IPS-15b (cell line): Measurements from ENCODE around the gene SLC15A1.

ENCODE experiments used
- H3K27me3 ChIP-seq: one replicate; pipeline ENCODE4 v1.6.1; 2013; ENCODE audit warnings: low read length; ENCODE audit not compliant: control insufficient read depth, insufficient read depth
- H3K36me3 ChIP-seq: one replicate; pipeline ENCODE4 v1.6.1; 2013; ENCODE audit warnings: low read length; ENCODE audit not compliant: control insufficient read depth, insufficient read depth
- H3K4me1 ChIP-seq: one replicate; pipeline ENCODE4 v1.6.1; 2013; ENCODE audit warnings: mild to moderate bottlenecking, low read length; ENCODE audit not compliant: control insufficient read depth, insufficient read depth
- H3K4me3 ChIP-seq: one replicate; pipeline ENCODE4 v1.5.1; 2013; ENCODE audit warnings: low read depth, low read length
- H3K9ac ChIP-seq: one replicate; pipeline ENCODE4 v1.6.1; 2013; ENCODE audit warnings: low read depth, mild to moderate bottlenecking, low read length
- H3K9me3 ChIP-seq: one replicate; pipeline ENCODE4 v1.6.1; 2013; ENCODE audit warnings: mild to moderate bottlenecking, low read length; ENCODE audit not compliant: control insufficient read depth, insufficient read depth

Gene SLC15A1

DNA sequence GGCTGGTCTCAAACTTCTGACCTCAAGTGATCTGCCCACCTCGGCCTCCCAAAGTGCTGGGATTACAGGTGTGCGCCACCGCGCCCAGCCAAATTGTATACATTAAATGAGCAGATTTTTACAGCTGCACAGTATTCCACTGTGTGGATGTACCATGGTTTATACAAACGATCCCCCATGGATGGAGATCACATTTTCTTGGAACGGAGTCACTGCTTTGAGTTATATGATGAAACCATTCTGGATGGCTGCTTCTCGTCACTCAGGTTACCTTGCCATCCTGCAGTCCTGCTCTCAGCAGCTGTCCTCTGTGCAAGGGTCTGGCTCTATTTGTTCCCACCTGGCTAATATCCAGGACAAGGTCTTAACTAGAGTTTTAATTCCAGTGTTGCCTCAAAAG lies 39.1 kb upstream of the SLC15A1 start:
- no peak overlapping the region for H3K9ac ChIP-seq
- H3K9me3 ChIP-seq = no peaks in the 10 kb centered on the region
- no peaks in the 10 kb centered on the region for H3K36me3 ChIP-seq
- no peak overlapping the region for H3K4me3 ChIP-seq
- H3K27me3 ChIP-seq = no peaks in the 10 kb centered on the region
- H3K4me1 ChIP-seq = no peaks in the 10 kb centered on the region

GRCh38 chr13:98787996-98788395 lies 35.5 kb upstream of the SLC15A1 start:
- Histone ChIP-seq H3K4me3 (no peak overlapping the region), H3K9ac (no peak overlapping the region), H3K4me1 (no peaks in the 10 kb centered on the region), H3K27me3 (no peaks in the 10 kb centered on the region), H3K9me3 (no peaks in the 10 kb centered on the region), H3K36me3 (no peaks in the 10 kb centered on the region)

- no peaks in the 10 kb centered on the region for H3K9me3 ChIP-seq
- no peaks in the 10 kb centered on the region for H3K36me3 ChIP-seq
- no peak overlapping the region for H3K9ac ChIP-seq
- H3K4me3 ChIP-seq = no peak overlapping the region
- H3K4me1 ChIP-seq = no peaks in the 10 kb centered on the region
- H3K27me3 ChIP-seq = no peaks in the 10 kb centered on the region
Observed at GRCh38 chr13:98787173-98787572, 34.7 kb upstream of the SLC15A1 start.

GRCh38 chr13:98786023-98786422 lies 33.6 kb upstream of the SLC15A1 start:
- Histone ChIP-seq H3K4me1 (no peaks in the 10 kb centered on the region), H3K36me3 (no peaks in the 10 kb centered on the region), H3K9me3 (no peaks in the 10 kb centered on the region), H3K9ac (no peak overlapping the region), H3K4me3 (no peak overlapping the region), H3K27me3 (no peaks in the 10 kb centered on the region)

GRCh38 chr13:98785405-98785804 lies 32.9 kb upstream of the SLC15A1 start:
- no peaks in the 10 kb centered on the region for H3K4me1 ChIP-seq
- H3K9me3 ChIP-seq = no peaks in the 10 kb centered on the region
- no peaks in the 10 kb centered on the region for H3K36me3 ChIP-seq
- H3K9ac ChIP-seq = no peak overlapping the region
- no peak overlapping the region for H3K4me3 ChIP-seq
- no peaks in the 10 kb centered on the region for H3K27me3 ChIP-seq

- H3K4me1 ChIP-seq = no peaks in the 10 kb centered on the region
- H3K27me3 ChIP-seq = no peaks in the 10 kb centered on the region
- H3K4me3 ChIP-seq = no peak overlapping the region
- no peak overlapping the region for H3K9ac ChIP-seq
- no peaks in the 10 kb centered on the region for H3K9me3 ChIP-seq
- no peaks in the 10 kb centered on the region for H3K36me3 ChIP-seq
Observed at GRCh38 chr13:98784666-98785065, 32.2 kb upstream of the SLC15A1 start.

- H3K4me1 ChIP-seq = no peaks in the 10 kb centered on the region
- H3K36me3 ChIP-seq = no peaks in the 10 kb centered on the region
- no peak overlapping the region for H3K9ac ChIP-seq
- H3K9me3 ChIP-seq = no peaks in the 10 kb centered on the region
- no peak overlapping the region for H3K4me3 ChIP-seq
- H3K27me3 ChIP-seq = no peaks in the 10 kb centered on the region
Observed at GRCh38 chr13:98783856-98784478, 31.5 kb upstream of the SLC15A1 start.

DNA sequence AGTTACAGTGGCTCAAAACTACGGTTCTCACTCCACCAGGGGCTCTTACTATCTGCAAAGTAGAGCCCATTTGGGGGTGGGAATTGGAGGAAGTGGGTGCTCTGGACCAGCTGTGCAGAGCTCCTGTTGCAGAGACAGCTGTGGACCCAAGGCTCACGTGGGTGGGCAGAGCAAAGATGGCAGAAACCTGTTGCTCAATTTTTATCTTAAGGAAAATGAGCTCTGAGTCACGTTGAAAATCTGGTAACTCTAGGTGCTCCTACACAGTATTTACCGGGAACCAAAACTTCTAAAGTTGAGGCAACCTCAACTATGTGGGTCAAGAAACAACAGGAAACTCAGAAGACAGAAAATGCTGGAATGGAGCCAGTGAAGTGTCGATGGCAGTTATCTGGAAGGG lies 30.2 kb upstream of the SLC15A1 start:
- H3K4me3 ChIP-seq = no peak overlapping the region
- H3K9me3 ChIP-seq = no peaks in the 10 kb centered on the region
- H3K36me3 ChIP-seq = no peaks in the 10 kb centered on the region
- H3K9ac ChIP-seq = no peak overlapping the region
- no peaks in the 10 kb centered on the region for H3K27me3 ChIP-seq
- peaks cover 2% of the 10 kb centered on the region for H3K4me1 ChIP-seq

DNA sequence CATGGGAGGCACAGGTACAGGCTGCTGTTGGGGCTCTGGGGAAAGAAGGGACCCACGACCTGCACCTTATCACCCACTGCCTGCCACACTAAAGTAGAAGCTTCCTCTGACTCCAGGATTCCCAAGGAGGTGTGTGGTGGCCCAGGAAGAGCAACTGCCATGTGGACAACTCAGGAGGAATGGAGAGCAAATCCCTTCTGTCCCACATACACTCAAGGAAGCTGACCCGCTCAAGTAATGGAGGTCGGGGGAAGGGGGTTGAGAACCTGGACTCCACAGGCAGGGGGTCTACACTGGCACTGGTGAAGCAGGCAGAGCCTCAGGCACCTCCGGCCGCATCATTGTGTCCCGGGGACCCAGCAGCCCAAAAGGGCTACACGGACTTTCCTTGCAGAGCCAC lies 29.4 kb upstream of the SLC15A1 start:
- Histone ChIP-seq H3K9me3 (no peaks in the 10 kb centered on the region), H3K4me1 (peaks cover 2% of the 10 kb centered on the region), H3K9ac (no peak overlapping the region), H3K27me3 (no peaks in the 10 kb centered on the region), H3K4me3 (no peak overlapping the region), H3K36me3 (no peaks in the 10 kb centered on the region)

DNA sequence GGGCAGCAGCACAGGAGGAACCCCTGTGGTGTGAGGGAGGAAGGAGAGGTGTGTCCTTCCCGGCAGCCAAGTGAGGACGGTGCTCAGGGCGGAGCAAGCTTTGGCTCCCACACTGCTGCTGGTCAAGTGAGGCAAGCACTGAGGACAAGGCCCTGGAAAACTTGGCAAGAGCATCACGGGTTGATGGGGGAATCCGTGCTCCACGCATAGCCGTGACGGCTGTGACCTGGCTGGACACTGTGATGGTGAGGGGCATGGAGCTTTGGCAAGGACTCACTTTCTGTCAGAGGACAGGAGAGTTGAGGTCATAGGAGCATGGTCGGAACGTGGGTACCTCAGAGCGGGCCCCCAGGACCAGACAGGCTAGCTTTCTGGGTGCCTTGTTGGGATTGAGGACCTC lies 29.0 kb upstream of the SLC15A1 start:
- Histone ChIP-seq H3K4me1 (peaks cover 2% of the 10 kb centered on the region), H3K9me3 (no peaks in the 10 kb centered on the region), H3K9ac (no peak overlapping the region), H3K36me3 (no peaks in the 10 kb centered on the region), H3K27me3 (no peaks in the 10 kb centered on the region), H3K4me3 (no peak overlapping the region)

DNA sequence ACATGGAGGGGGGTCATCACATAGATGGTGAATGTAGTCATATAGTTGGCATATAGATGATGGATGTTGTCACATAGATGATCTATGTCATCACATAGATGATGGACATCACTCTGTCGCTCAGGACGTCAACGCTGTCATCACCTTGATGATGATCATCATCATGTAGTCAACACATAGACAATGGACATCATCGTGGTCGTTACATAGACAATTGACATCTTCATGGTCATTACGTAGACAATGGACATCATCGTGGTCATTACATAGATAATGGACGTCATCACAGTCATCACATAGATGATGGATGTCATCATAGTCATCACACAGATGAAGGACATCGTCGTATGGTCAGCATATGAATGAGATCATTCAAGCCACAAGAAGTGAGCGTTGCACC lies 28.6 kb upstream of the SLC15A1 start:
- H3K9me3 ChIP-seq = no peaks in the 10 kb centered on the region
- no peaks in the 10 kb centered on the region for H3K27me3 ChIP-seq
- H3K4me1 ChIP-seq = peaks cover 2% of the 10 kb centered on the region
- H3K4me3 ChIP-seq = no peak overlapping the region
- no peaks in the 10 kb centered on the region for H3K36me3 ChIP-seq
- H3K9ac ChIP-seq = no peak overlapping the region

DNA sequence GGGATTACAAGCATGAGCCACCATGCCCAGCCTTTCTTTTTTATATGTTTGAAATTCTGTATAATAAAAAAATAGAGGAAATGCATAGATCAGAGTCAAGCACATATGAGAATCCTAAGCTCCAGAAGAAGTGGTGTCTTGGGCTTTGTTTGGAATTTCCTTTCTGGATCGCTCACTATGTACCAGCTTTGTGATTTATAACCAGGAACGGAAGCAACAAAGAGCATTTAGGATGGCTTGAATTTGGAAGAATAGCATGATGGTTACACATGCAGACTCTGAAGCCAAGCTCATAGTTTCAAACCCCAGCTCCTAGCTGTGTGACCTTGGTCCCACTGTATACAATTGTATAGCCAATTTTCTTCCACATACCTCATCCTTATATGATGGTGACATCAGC lies 28.0 kb upstream of the SLC15A1 start:
- H3K9ac ChIP-seq = no peak overlapping the region
- H3K27me3 ChIP-seq = no peaks in the 10 kb centered on the region
- H3K4me3 ChIP-seq = no peak overlapping the region
- peaks cover 2% of the 10 kb centered on the region for H3K4me1 ChIP-seq
- H3K9me3 ChIP-seq = no peaks in the 10 kb centered on the region
- no peaks in the 10 kb centered on the region for H3K36me3 ChIP-seq
